HEK293 (cell line): Measurements from ENCODE around the gene DST.

Experiments used
- AEBP2 ChIP-seq: fragments of 450-650 bp; formaldehyde crosslinking; IDR thresholded peaks from 2 replicates; pipeline ENCODE4 v1.5.1; 2016; ENCODE audit warnings: missing biosample characterization, missing genetic modification characterization, borderline replicate concordance
- FEZF1 ChIP-seq: fragments of 450-650 bp; formaldehyde crosslinking; IDR thresholded peaks from 2 replicates; pipeline ENCODE4 v1.5.1; 2016; ENCODE audit warnings: missing biosample characterization, missing genetic modification characterization
- GLI4 ChIP-seq: fragments of 450-650 bp; formaldehyde crosslinking; IDR thresholded peaks from 2 replicates; pipeline ENCODE4 v1.5.1; 2016; ENCODE audit warnings: missing biosample characterization, missing genetic modification characterization
- IKZF3 ChIP-seq: fragments of 450-650 bp; IDR thresholded peaks from 2 replicates; pipeline ENCODE4 v1.5.0; 2018; ENCODE audit warnings: missing biosample characterization, mild to moderate bottlenecking, missing genetic modification characterization, moderate library complexity
- KLF16 ChIP-seq: fragments of 450-650 bp; formaldehyde crosslinking; IDR thresholded peaks from 2 replicates; pipeline ENCODE4 v1.5.1; 2017; ENCODE audit warnings: missing biosample characterization, missing genetic modification characterization
- MZF1 ChIP-seq: fragments of 450-650 bp; formaldehyde crosslinking; IDR thresholded peaks from 2 replicates; pipeline ENCODE4 v1.5.1; 2017; ENCODE audit warnings: missing biosample characterization, missing genetic modification characterization, borderline replicate concordance
- PATZ1 ChIP-seq: fragments of 450-650 bp; formaldehyde crosslinking; IDR thresholded peaks from 2 replicates; pipeline ENCODE4 v1.5.1; 2016; ENCODE audit warnings: missing biosample characterization, missing genetic modification characterization
- SALL2 ChIP-seq: fragments of 450-650 bp; formaldehyde crosslinking; IDR thresholded peaks from 2 replicates; pipeline ENCODE4 v1.5.0; 2017; ENCODE audit warnings: missing biosample characterization, mild to moderate bottlenecking, missing genetic modification characterization, borderline replicate concordance
- SCRT2 ChIP-seq: fragments of 450-650 bp; formaldehyde crosslinking; IDR thresholded peaks from 2 replicates; pipeline ENCODE4 v1.5.1; 2016; ENCODE audit warnings: missing biosample characterization, missing genetic modification characterization
- TCF7L2 ChIP-seq: IDR thresholded peaks from 2 replicates; pipeline ENCODE4 v1.6.1; 2011; ENCODE audit warnings: low read depth, mild to moderate bottlenecking, inconsistent platforms, low read length, moderate library complexity, borderline replicate concordance
- ZBTB11 ChIP-seq: fragments of 450-650 bp; formaldehyde crosslinking; conservative IDR thresholded peaks from 2 replicates; pipeline ENCODE4 v1.5.1; 2016; ENCODE audit warnings: low read depth, missing biosample characterization, missing genetic modification characterization
- ZBTB20 ChIP-seq: fragments of 450-650 bp; formaldehyde crosslinking; IDR thresholded peaks from 2 replicates; pipeline ENCODE4 v1.5.1; 2016; ENCODE audit warnings: missing biosample characterization, missing genetic modification characterization
- ZBTB21 ChIP-seq: fragments of 450-650 bp; formaldehyde crosslinking; IDR thresholded peaks from 2 replicates; pipeline ENCODE4 v1.5.1; 2017; ENCODE audit warnings: missing biosample characterization, missing genetic modification characterization
- ZNF132 ChIP-seq: fragments of 450-650 bp; formaldehyde crosslinking; IDR thresholded peaks from 2 replicates; pipeline ENCODE4 v1.5.1; 2017; ENCODE audit warnings: missing biosample characterization, missing genetic modification characterization, borderline replicate concordance
- ZNF16 ChIP-seq: fragments of 450-650 bp; formaldehyde crosslinking; IDR thresholded peaks from 2 replicates; pipeline ENCODE4 v1.5.1; 2016; ENCODE audit warnings: low read depth, missing biosample characterization, missing genetic modification characterization
- ZNF221 ChIP-seq: fragments of 450-650 bp; formaldehyde crosslinking; IDR thresholded peaks from 2 replicates; pipeline ENCODE4 v1.5.1; 2017; ENCODE audit warnings: missing biosample characterization, missing genetic modification characterization, borderline replicate concordance
- ZNF416 ChIP-seq: fragments of 450-650 bp; formaldehyde crosslinking; IDR thresholded peaks from 2 replicates; pipeline ENCODE4 v1.5.1; 2016; ENCODE audit warnings: missing biosample characterization, missing genetic modification characterization
- ZNF48 ChIP-seq: fragments of 450-650 bp; formaldehyde crosslinking; IDR thresholded peaks from 2 replicates; pipeline ENCODE4 v1.5.1; 2016; ENCODE audit warnings: missing biosample characterization, missing genetic modification characterization
- ZNF501 ChIP-seq: fragments of 450-650 bp; formaldehyde crosslinking; IDR thresholded peaks from 2 replicates; pipeline ENCODE4 v1.5.1; 2016; ENCODE audit warnings: missing biosample characterization, missing genetic modification characterization
- ZNF544 ChIP-seq: fragments of 450-650 bp; formaldehyde crosslinking; IDR thresholded peaks from 2 replicates; pipeline ENCODE4 v1.5.0; 2017; ENCODE audit warnings: missing biosample characterization, missing genetic modification characterization
- ZNF555 ChIP-seq: fragments of 450-650 bp; formaldehyde crosslinking; conservative IDR thresholded peaks from 2 replicates; pipeline ENCODE4 v1.5.1; 2017; ENCODE audit warnings: missing biosample characterization, mild to moderate bottlenecking, missing genetic modification characterization, inconsistent platforms
- ZNF560 ChIP-seq: fragments of 450-650 bp; formaldehyde crosslinking; IDR thresholded peaks from 2 replicates; pipeline ENCODE4 v1.5.1; 2017; ENCODE audit warnings: missing biosample characterization, missing genetic modification characterization, borderline replicate concordance
- ZNF561 ChIP-seq: fragments of 450-650 bp; IDR thresholded peaks from 2 replicates; pipeline ENCODE4 v1.5.1; 2018; ENCODE audit warnings: missing biosample characterization, missing genetic modification characterization, borderline replicate concordance
- ZNF621 ChIP-seq: fragments of 450-650 bp; formaldehyde crosslinking; IDR thresholded peaks from 2 replicates; pipeline ENCODE4 v1.5.1; 2017; ENCODE audit warnings: missing biosample characterization, missing genetic modification characterization
- ZNF837 ChIP-seq: fragments of 450-650 bp; formaldehyde crosslinking; IDR thresholded peaks from 2 replicates; pipeline ENCODE4 v1.5.1; 2016; ENCODE audit warnings: missing biosample characterization, missing genetic modification characterization
- TF ChIP-seq, protein P1 (sequence below): fragments of 450-650 bp; formaldehyde crosslinking; IDR thresholded peaks from 2 replicates; pipeline ENCODE4 v1.5.1; 2017; ENCODE audit warnings: missing biosample characterization, missing genetic modification characterization
- TF ChIP-seq, protein P2 (sequence below): fragments of 450-650 bp; IDR thresholded peaks from 2 replicates; pipeline ENCODE4 v1.5.1; 2018; ENCODE audit warnings: missing biosample characterization, mild to moderate bottlenecking, missing genetic modification characterization

Gene DST

GRCh38 chr6:56556751-56557540 lies 85.7 kb downstream of the DST start (continued):
- TF ChIP-seq AEBP2 (no peak), ZNF561 (tag by site-specific recombination) (no peak), SCRT2 (tag by site-specific recombination) (no peak), GLI4 (tag by site-specific recombination) (no peak), FEZF1 (tag by site-specific recombination) (peak; percentile 83), ZBTB21 (tag by site-specific recombination) (no peak), ZNF560 (tag by site-specific recombination) (no peak), ZNF555 (tag by site-specific recombination) (no peak), TCF7L2 (peak; percentile 73; the same call in 1 of the 2 replicates), ZNF544 (tag by site-specific recombination) (no peak), ZNF501 (tag by site-specific recombination) (no peak), ZNF221 (no peak), ZBTB20 (tag by site-specific recombination) (no peak), ZNF837 (tag by site-specific recombination) (no peak), ZNF132 (tag by site-specific recombination) (no peak), SALL2 (tag by site-specific recombination) (no peak), ZBTB11 (tag by site-specific recombination) (no peak), PATZ1 (no peak), ZNF416 (tag by site-specific recombination) (no peak), ZNF621 (tag by site-specific recombination) (no peak), ZNF16 (tag by site-specific recombination) (no peak), KLF16 (tag by site-specific recombination) (no peak), IKZF3 (tag by site-specific recombination) (peak; percentile 55; the same call in 1 of the 2 replicates), ZNF48 (tag by site-specific recombination) (no peak), MZF1 (tag by site-specific recombination) (no peak)
- TF ChIP-seq, protein P1, sequence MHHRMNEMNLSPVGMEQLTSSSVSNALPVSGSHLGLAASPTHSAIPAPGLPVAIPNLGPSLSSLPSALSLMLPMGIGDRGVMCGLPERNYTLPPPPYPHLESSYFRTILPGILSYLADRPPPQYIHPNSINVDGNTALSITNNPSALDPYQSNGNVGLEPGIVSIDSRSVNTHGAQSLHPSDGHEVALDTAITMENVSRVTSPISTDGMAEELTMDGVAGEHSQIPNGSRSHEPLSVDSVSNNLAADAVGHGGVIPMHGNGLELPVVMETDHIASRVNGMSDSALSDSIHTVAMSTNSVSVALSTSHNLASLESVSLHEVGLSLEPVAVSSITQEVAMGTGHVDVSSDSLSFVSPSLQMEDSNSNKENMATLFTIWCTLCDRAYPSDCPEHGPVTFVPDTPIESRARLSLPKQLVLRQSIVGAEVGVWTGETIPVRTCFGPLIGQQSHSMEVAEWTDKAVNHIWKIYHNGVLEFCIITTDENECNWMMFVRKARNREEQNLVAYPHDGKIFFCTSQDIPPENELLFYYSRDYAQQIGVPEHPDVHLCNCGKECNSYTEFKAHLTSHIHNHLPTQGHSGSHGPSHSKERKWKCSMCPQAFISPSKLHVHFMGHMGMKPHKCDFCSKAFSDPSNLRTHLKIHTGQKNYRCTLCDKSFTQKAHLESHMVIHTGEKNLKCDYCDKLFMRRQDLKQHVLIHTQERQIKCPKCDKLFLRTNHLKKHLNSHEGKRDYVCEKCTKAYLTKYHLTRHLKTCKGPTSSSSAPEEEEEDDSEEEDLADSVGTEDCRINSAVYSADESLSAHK (tag by site-specific recombination): peak; percentile 18; the same call in 1 of the 2 replicates
- TF ChIP-seq, protein P2, sequence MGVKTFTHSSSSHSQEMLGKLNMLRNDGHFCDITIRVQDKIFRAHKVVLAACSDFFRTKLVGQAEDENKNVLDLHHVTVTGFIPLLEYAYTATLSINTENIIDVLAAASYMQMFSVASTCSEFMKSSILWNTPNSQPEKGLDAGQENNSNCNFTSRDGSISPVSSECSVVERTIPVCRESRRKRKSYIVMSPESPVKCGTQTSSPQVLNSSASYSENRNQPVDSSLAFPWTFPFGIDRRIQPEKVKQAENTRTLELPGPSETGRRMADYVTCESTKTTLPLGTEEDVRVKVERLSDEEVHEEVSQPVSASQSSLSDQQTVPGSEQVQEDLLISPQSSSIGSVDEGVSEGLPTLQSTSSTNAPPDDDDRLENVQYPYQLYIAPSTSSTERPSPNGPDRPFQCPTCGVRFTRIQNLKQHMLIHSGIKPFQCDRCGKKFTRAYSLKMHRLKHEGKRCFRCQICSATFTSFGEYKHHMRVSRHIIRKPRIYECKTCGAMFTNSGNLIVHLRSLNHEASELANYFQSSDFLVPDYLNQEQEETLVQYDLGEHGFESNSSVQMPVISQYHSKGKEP (tag by site-specific recombination): peak; percentile 41; the same call in 1 of the 2 replicates
